ENCODE results near the gene MARCHF2. TPM values are rescaled to one million over a fixed set of nuclear protein-coding genes. Genes with fewer than 3 reads are reported as not detected.

The MARCHF2 gene
- total and polyA plus RNA-seq, 9 of the 15 experiments (the other 6 are each of a cell fraction or from before 2014, with no cell fraction given) = 0.39 to 6.4 (median 2.2) TPM

DNA sequence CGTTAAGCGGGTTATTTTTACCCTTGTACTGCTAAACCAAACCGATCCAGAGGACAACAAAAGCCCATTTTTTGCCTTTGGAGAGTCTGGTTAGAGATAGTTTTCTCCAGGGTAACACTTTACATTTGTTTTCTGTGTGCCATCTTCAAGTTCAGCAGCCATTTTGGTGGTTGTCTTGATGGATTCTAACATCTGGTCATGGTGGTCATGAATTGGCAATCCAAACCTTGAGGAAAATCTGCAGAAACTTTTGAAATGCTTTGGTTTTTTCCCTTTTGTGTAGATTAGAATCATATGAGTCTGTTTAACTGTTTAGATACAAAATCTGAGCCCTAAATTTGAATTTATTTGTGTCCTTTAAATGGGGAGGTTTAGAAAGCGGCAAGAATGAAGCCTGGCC, 48.3 kb downstream of the MARCHF2 start (continued):
- TF ChIP-seq SAP30 (IDR thresholded peaks at IDR 0.05; ENCODE audit: borderline replicate concordance, insufficient read depth, low read depth, low read length, poor library complexity, severe bottlenecking) = no peak
- no peak for TF ChIP-seq ELK1 (CRISPR knock-in tag; IDR thresholded peaks at IDR 0.05)
- TF ChIP-seq RBM39 (optimal IDR thresholded peaks at IDR 0.05; ENCODE audit: low read depth, low read length) = no peak
- no peak for TF ChIP-seq XRCC3 (IDR thresholded peaks at IDR 0.05)
- no peak for TF ChIP-seq ZNF347 (CRISPR knock-in tag; IDR thresholded peaks at IDR 0.05; ENCODE audit: low read depth)
- TF ChIP-seq HNRNPLL (IDR thresholded peaks at IDR 0.05; ENCODE audit: low read depth, low read length, poor library complexity, severe bottlenecking) = no peak
- no peak for TF ChIP-seq ZNF197 (CRISPR knock-in tag; IDR thresholded peaks at IDR 0.05; ENCODE audit: low read depth)
- TF ChIP-seq HDGF (IDR thresholded peaks at IDR 0.05) = no peak

DNA sequence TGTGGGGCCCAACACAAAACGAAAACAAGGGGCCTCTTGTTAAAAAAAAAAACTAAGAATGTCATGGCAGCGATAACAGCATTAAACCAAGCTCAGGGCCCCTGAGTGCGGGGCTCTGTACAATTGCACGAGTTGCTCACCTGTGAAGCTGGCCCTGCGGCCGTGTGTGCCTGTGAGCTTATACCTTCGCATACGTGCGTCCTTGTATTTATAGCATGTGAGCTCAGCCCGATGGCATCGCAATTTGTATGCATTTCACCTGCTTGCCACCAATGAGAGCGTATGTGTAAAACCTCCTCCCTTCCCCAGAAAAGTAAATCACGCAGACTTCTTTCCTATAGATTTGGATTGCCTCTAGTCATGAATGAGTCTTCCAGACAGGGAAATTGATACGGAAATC, 48.8 kb downstream of the MARCHF2 start:
- WGBS (ENCODE audit: insufficient coverage, low coverage, missing lambda C conversion rate) = 94% methylated on average over 14 of the region's 14 CpGs
- in situ Hi-C loops (cut with MboI) (no loop called here), intact Hi-C loops (cut with micrococcal nuclease) (no loop called here)
- FAIRE-seq (no peak), ATAC-seq (no peak), DNase-seq (ENCODE audit: extremely low read depth in 1 of 4, low spot score in 3 of 4) (no peak)
- peaks cover 99% of the 10 kb centered on the region for H3K36me3 ChIP-seq (ENCODE audit: control insufficient read depth, insufficient read depth, low read length)
- POLR2A ChIA-PET = interaction anchor here (0.6 to 3.5 kb wide), 8 partner anchors 12 to 292 kb away, joined by 3 to 18 read pairs (median 4); partner anchors contain the start of gene HNRNPM
- peaks cover 51% of the 10 kb centered on the region for H4K20me1 ChIP-seq (replicated peaks; ENCODE audit: control insufficient read depth, insufficient read depth, low read length)
- H2AFZ ChIP-seq (ENCODE audit: low read depth, low read length) = no peak overlapping the region
- H3K4me3 ChIP-seq = no peak overlapping the region
- H3K27ac ChIP-seq (ENCODE audit: extremely low read depth, low read depth, low read length) = no peak overlapping the region
- peaks cover 83% of the 10 kb centered on the region for H3K79me2 ChIP-seq (ENCODE audit: control insufficient read depth, insufficient read depth, low read length)
- H3K9ac ChIP-seq (ENCODE audit: insufficient read depth in 1 of 2, low read depth in 2 of 2, low read length in 2 of 2) = no peak overlapping the region
- H3K9me3 ChIP-seq (replicated peaks; ENCODE audit: control insufficient read depth, insufficient read depth, low read depth, low read length) = no peaks in the 10 kb centered on the region
- CTCF ChIA-PET (ENCODE audit: low intra/inter-chr PET ratio) = no interaction called here
- no peak for TF ChIP-seq ZNF445 (CRISPR knock-in tag; IDR thresholded peaks at IDR 0.05; ENCODE audit: low read depth)
- no peak for TF ChIP-seq HDAC2 (IDR thresholded peaks at IDR 0.05)
- no peak for TF ChIP-seq FOXO4 (CRISPR knock-in tag; IDR thresholded peaks at IDR 0.05)
- TF ChIP-seq, protein P1, sequence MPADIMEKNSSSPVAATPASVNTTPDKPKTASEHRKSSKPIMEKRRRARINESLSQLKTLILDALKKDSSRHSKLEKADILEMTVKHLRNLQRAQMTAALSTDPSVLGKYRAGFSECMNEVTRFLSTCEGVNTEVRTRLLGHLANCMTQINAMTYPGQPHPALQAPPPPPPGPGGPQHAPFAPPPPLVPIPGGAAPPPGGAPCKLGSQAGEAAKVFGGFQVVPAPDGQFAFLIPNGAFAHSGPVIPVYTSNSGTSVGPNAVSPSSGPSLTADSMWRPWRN (IDR thresholded peaks at IDR 0.05; ENCODE audit: low read depth) = no peak
- TF ChIP-seq, protein P2, sequence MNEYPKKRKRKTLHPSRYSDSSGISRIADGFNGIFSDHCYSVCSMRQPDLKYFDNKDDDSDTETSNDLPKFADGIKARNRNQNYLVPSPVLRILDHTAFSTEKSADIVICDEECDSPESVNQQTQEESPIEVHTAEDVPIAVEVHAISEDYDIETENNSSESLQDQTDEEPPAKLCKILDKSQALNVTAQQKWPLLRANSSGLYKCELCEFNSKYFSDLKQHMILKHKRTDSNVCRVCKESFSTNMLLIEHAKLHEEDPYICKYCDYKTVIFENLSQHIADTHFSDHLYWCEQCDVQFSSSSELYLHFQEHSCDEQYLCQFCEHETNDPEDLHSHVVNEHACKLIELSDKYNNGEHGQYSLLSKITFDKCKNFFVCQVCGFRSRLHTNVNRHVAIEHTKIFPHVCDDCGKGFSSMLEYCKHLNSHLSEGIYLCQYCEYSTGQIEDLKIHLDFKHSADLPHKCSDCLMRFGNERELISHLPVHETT (CRISPR knock-in tag; conservative IDR thresholded peaks at IDR 0.05 in 1 of 2, IDR thresholded peaks at IDR 0.05 in 1 of 2) = no peak
- TF ChIP-seq ZNF707 (CRISPR knock-in tag; conservative IDR thresholded peaks at IDR 0.05) = no peak
- TF ChIP-seq MAFG (tag; conservative IDR thresholded peaks at IDR 0.05) = no peak
- no peak for TF ChIP-seq ZNF561 (CRISPR knock-in tag; conservative IDR thresholded peaks at IDR 0.05)
- no peaks in the 10 kb centered on the region for H3K27me3 ChIP-seq (ENCODE audit: control insufficient read depth in 2 of 2, insufficient read depth in 2 of 2, low read length in 2 of 2)
- no TSS peak for BruUV-seq (replicated peaks)
- H3K9me1 ChIP-seq (ENCODE audit: control insufficient read depth, insufficient read depth, low read length) = no peaks in the 10 kb centered on the region
- H3K4me1 ChIP-seq (replicated peaks in 1 of 2; ENCODE audit: control insufficient read depth in 2 of 2, insufficient read depth in 2 of 2, low read length in 2 of 2) = no peaks in the 10 kb centered on the region; a peak in 1 of 5 replicates
- H3K4me2 ChIP-seq (ENCODE audit: insufficient read depth, low read length) = no peak overlapping the region
